PC-9 (cell line): ENCODE results near the gene ZNF672.

Source experiments
- EZH2 ChIP-seq: fragments of 200-600 bp; sonication (generic); IDR thresholded peaks from 2 replicates; pipeline ENCODE4 v1.8.0; 2017; ENCODE audit warnings: antibody characterized with exemption, low read depth
- TF ChIP-seq, protein P1 (sequence below): fragments of 200-600 bp; sonication (generic); conservative IDR thresholded peaks from 2 replicates; pipeline ENCODE4 v1.6.1; 2017; ENCODE audit warnings: mixed run types, antibody characterized with exemption, mild to moderate bottlenecking, moderate library complexity

- no peak for TF ChIP-seq EZH2
- TF ChIP-seq, protein P1, sequence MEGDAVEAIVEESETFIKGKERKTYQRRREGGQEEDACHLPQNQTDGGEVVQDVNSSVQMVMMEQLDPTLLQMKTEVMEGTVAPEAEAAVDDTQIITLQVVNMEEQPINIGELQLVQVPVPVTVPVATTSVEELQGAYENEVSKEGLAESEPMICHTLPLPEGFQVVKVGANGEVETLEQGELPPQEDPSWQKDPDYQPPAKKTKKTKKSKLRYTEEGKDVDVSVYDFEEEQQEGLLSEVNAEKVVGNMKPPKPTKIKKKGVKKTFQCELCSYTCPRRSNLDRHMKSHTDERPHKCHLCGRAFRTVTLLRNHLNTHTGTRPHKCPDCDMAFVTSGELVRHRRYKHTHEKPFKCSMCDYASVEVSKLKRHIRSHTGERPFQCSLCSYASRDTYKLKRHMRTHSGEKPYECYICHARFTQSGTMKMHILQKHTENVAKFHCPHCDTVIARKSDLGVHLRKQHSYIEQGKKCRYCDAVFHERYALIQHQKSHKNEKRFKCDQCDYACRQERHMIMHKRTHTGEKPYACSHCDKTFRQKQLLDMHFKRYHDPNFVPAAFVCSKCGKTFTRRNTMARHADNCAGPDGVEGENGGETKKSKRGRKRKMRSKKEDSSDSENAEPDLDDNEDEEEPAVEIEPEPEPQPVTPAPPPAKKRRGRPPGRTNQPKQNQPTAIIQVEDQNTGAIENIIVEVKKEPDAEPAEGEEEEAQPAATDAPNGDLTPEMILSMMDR, result no peak
These were observed 43.2 kb downstream of the ZNF672 start for GRCh38 chr1:248881261-248881660.
